Rectal smooth muscle tissue (tissue), 1 donor: ENCODE results near the gene C1orf141.

Experiments
- H3K27ac ChIP-seq: one replicate; pipeline ENCODE4 v1.7.0; 2013; ENCODE audit warnings: low read depth, low read length, inconsistent platforms
- H3K27me3 ChIP-seq: one replicate; pipeline ENCODE4 v1.7.0; 2013; ENCODE audit warnings: low read length; ENCODE audit not compliant: control insufficient read depth, insufficient read depth
- H3K36me3 ChIP-seq: one replicate; pipeline ENCODE4 v1.7.0; 2013; ENCODE audit warnings: low read length; ENCODE audit not compliant: control insufficient read depth, insufficient read depth
- H3K4me1 ChIP-seq: one replicate; pipeline ENCODE4 v1.7.0; 2013; ENCODE audit warnings: low read length; ENCODE audit not compliant: control insufficient read depth, insufficient read depth
- H3K4me3 ChIP-seq: one replicate; pipeline ENCODE4 v1.7.0; 2013; ENCODE audit warnings: low read length
- H3K9ac ChIP-seq: one replicate; pipeline ENCODE4 v1.7.0; 2013; ENCODE audit warnings: low read length

Gene C1orf141

GRCh38 chr1:67043366-67043765, 91.4 kb downstream of the C1orf141 start:
- no peak overlapping the region for H3K4me3 ChIP-seq
- no peaks in the 10 kb centered on the region for H3K27me3 ChIP-seq
- H3K4me1 ChIP-seq, result no peaks in the 10 kb centered on the region
- no peak overlapping the region for H3K27ac ChIP-seq
- H3K36me3 ChIP-seq, result peaks cover 13% of the 10 kb centered on the region
- no peak overlapping the region for H3K9ac ChIP-seq
